ENCODE measurements around the gene TNKS1BP1. TPM values are rescaled to one million over a fixed set of nuclear protein-coding genes. Genes with fewer than 3 reads are reported as not detected.

Gene TNKS1BP1
- total and polyA plus RNA-seq, 9 of the 15 experiments (the other 6 are each of a cell fraction or from before 2014, with no cell fraction given), result 1.1 to 47.2 (median 10.9) TPM

DNA sequence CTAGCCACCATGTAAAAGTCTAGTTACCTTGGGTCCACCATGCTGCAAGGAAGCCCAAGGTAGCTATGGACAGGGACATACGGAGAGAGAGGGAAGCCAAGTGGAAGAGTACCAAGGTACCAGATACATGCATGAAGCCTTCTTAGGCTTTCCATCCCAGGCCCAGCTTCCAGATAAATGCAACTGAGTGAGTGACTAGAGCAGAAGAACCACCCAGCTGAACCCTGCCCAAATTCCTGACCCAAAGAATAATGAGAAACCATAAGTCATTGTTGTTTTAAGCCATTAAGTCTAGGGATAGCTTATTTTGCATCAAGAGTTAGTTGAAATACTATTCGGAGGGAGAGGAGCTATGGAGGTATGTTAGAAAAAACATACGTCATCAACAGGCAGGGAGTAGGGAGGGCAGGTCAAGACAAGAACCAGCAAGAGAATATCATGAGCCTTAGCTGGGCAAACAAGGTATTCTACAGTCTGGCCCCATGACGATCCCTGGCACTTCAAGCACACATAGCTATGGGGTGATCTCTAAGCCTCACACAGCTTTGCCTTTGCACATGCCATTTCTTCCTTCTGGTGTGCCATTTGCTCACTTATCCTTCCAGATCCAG is 51.2 kb downstream of the TNKS1BP1 start:
- ATAC-seq (no peak), FAIRE-seq (no peak), DNase-seq (ENCODE audit: extremely low read depth in 1 of 4, low spot score in 3 of 4) (no peak)
- Histone ChIP-seq H3K36me3 (ENCODE audit: control insufficient read depth, insufficient read depth, low read length) (no peaks in the 10 kb centered on the region), H3K27ac (ENCODE audit: extremely low read depth, low read depth, low read length) (no peak overlapping the region), H3K4me2 (ENCODE audit: insufficient read depth, low read length) (no peak overlapping the region), H3K9me3 (replicated peaks; ENCODE audit: control insufficient read depth, insufficient read depth, low read depth, low read length) (no peaks in the 10 kb centered on the region), H3K9me1 (ENCODE audit: control insufficient read depth, insufficient read depth, low read length) (no peaks in the 10 kb centered on the region), H2AFZ (ENCODE audit: low read depth, low read length) (no peak overlapping the region), H3K79me2 (ENCODE audit: control insufficient read depth, insufficient read depth, low read length) (no peaks in the 10 kb centered on the region), H3K4me1 (replicated peaks in 1 of 2; ENCODE audit: control insufficient read depth in 2 of 2, insufficient read depth in 2 of 2, low read length in 2 of 2) (peaks cover 0 to 7% of the 10 kb centered on the region in 2 experiments; a peak in 4 of 5 replicates), H4K20me1 (replicated peaks; ENCODE audit: control insufficient read depth, insufficient read depth, low read length) (no peaks in the 10 kb centered on the region), H3K27me3 (ENCODE audit: control insufficient read depth in 2 of 2, insufficient read depth in 2 of 2, low read length in 2 of 2) (peaks cover 4 to 12% of the 10 kb centered on the region in 2 experiments; a peak in 4 of 5 replicates), H3K4me3 (no peak overlapping the region), H3K9ac (ENCODE audit: insufficient read depth in 1 of 2, low read depth in 2 of 2, low read length in 2 of 2) (no peak overlapping the region)
- 4% methylated on average over 4 of the region's 4 CpGs for WGBS (ENCODE audit: insufficient coverage, low coverage, missing lambda C conversion rate)
- TF ChIP-seq ZNF696 (CRISPR knock-in tag; conservative IDR thresholded peaks at IDR 0.05) (no peak), NR3C1 (CRISPR knock-in tag; IDR thresholded peaks at IDR 0.05) (no peak), FOXJ2 (tag; IDR thresholded peaks at IDR 0.05) (no peak), SLC30A9 (CRISPR knock-in tag; IDR thresholded peaks at IDR 0.05) (no peak), ARNT (IDR thresholded peaks at IDR 0.05) (no peak), SAFB2 (IDR thresholded peaks at IDR 0.05; ENCODE audit: borderline replicate concordance, low read depth, low read length, severe bottlenecking) (no peak), ZNF311 (CRISPR knock-in tag; IDR thresholded peaks at IDR 0.05) (no peak), ELF4 (CRISPR knock-in tag; IDR thresholded peaks at IDR 0.05) (no peak), SMARCB1 (IDR thresholded peaks at IDR 0.05; ENCODE audit: insufficient read length, low read depth) (no peak), BHLHE40 (IDR thresholded peaks at IDR 0.05; ENCODE audit: low read length) (no peak), SAFB (IDR thresholded peaks at IDR 0.05; ENCODE audit: borderline replicate concordance, low read depth, low read length) (no peak), HDAC1 (IDR thresholded peaks at IDR 0.05) (no peak), PHB (CRISPR knock-in tag; IDR thresholded peaks at IDR 0.05) (no peak), SMARCC2 (IDR thresholded peaks at IDR 0.05; ENCODE audit: low read depth) (no peak), HDAC2 (IDR thresholded peaks at IDR 0.05) (no peak), ZNF699 (CRISPR knock-in tag; IDR thresholded peaks at IDR 0.05; ENCODE audit: insufficient replicate concordance) (no peak)
- TF ChIP-seq, protein P1, sequence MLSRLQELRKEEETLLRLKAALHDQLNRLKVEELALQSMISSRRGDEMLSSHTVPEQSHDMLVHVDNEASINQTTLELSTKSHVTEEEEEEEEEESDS (CRISPR knock-in tag; IDR thresholded peaks at IDR 0.05), result no peak
- TF ChIP-seq, protein P2, sequence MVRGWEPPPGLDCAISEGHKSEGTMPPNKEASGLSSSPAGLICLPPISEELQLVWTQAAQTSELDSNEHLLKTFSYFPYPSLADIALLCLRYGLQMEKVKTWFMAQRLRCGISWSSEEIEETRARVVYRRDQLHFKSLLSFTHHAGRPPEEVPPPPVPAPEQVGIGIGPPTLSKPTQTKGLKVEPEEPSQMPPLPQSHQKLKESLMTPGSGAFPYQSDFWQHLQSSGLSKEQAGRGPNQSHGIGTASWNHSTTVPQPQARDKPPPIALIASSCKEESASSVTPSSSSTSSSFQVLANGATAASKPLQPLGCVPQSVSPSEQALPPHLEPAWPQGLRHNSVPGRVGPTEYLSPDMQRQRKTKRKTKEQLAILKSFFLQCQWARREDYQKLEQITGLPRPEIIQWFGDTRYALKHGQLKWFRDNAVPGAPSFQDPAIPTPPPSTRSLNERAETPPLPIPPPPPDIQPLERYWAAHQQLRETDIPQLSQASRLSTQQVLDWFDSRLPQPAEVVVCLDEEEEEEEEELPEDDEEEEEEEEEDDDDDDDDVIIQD (CRISPR knock-in tag; IDR thresholded peaks at IDR 0.05), result no peak
- TF ChIP-seq, protein P3, sequence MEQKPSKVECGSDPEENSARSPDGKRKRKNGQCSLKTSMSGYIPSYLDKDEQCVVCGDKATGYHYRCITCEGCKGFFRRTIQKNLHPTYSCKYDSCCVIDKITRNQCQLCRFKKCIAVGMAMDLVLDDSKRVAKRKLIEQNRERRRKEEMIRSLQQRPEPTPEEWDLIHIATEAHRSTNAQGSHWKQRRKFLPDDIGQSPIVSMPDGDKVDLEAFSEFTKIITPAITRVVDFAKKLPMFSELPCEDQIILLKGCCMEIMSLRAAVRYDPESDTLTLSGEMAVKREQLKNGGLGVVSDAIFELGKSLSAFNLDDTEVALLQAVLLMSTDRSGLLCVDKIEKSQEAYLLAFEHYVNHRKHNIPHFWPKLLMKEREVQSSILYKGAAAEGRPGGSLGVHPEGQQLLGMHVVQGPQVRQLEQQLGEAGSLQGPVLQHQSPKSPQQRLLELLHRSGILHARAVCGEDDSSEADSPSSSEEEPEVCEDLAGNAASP (IDR thresholded peaks at IDR 0.05), result no peak
- TF ChIP-seq, protein P4, sequence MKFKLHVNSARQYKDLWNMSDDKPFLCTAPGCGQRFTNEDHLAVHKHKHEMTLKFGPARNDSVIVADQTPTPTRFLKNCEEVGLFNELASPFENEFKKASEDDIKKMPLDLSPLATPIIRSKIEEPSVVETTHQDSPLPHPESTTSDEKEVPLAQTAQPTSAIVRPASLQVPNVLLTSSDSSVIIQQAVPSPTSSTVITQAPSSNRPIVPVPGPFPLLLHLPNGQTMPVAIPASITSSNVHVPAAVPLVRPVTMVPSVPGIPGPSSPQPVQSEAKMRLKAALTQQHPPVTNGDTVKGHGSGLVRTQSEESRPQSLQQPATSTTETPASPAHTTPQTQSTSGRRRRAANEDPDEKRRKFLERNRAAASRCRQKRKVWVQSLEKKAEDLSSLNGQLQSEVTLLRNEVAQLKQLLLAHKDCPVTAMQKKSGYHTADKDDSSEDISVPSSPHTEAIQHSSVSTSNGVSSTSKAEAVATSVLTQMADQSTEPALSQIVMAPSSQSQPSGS (CRISPR knock-in tag; IDR thresholded peaks at IDR 0.05), result no peak
- intact Hi-C loops (cut with micrococcal nuclease), result no loop called here
- CTCF ChIA-PET (ENCODE audit: low intra/inter-chr PET ratio), result interaction anchor here (0.6 kb wide), 1 partner anchor 28 kb away, joined by 3 read pairs; no protein-coding TSS in a partner anchor
- POLR2A ChIA-PET, result interaction anchor here (0.8 kb wide), 1 partner anchor 289 kb away, joined by 3 read pairs; no protein-coding TSS in a partner anchor
- in situ Hi-C loops (cut with MboI), result loop anchor here (25.0 kb wide), 1 partner anchor 1336 kb away; the partner anchor contains the start of gene OR5I1
- BruUV-seq (replicated peaks), result no TSS peak

Data from K562 (cell line).